Measurements from ENCODE around the gene LMX1A.

Gene LMX1A

GRCh38 chr1:165173409-165173808, 183.1 kb downstream of the LMX1A start:
- FAIRE-seq = no peak

GRCh38 chr1:165172666-165173065, 183.8 kb downstream of the LMX1A start:
- no peak for FAIRE-seq

More at GRCh38 chr1:165173409-165173808, 183.1 kb downstream of the LMX1A start:
- no peak for DNase-seq (ENCODE audit: insufficient read length, low spot score)

GRCh38 chr1:165169729-165170128, 186.8 kb downstream of the LMX1A start:
- no peak for DNase-seq (ENCODE audit: insufficient read length, low spot score)
- no peak for FAIRE-seq

More at GRCh38 chr1:165172666-165173065, 183.8 kb downstream of the LMX1A start:
- no peak for DNase-seq (ENCODE audit: insufficient read length, low spot score)

- DNase-seq (ENCODE audit: insufficient read length, low spot score) = no peak
- no peak for FAIRE-seq
Measured at GRCh38 chr1:165169028-165169427, 187.5 kb downstream of the LMX1A start.

GRCh38 chr1:165168467-165168866, 188.0 kb downstream of the LMX1A start:
- DNase-seq (ENCODE audit: insufficient read length, low spot score) (no peak), FAIRE-seq (no peak)

GRCh38 chr1:165162671-165163241, 193.8 kb downstream of the LMX1A start:
- no peak for FAIRE-seq
- DNase-seq (ENCODE audit: insufficient read length, low spot score) = no peak

- no peak for FAIRE-seq
- no peak for DNase-seq (ENCODE audit: insufficient read length, low spot score)
Measured at GRCh38 chr1:165161130-165161529, 195.4 kb downstream of the LMX1A start.

GRCh38 chr1:165153182-165153581, 203.3 kb downstream of the LMX1A start:
- DNase-seq (ENCODE audit: insufficient read length, low spot score) (no peak), FAIRE-seq (no peak)

- DNase-seq (ENCODE audit: insufficient read length, low spot score) (no peak), FAIRE-seq (no peak)
Measured at GRCh38 chr1:165152727-165153126, 203.8 kb downstream of the LMX1A start.

- DNase-seq (ENCODE audit: insufficient read length, low spot score) (no peak), FAIRE-seq (no peak)
Measured at GRCh38 chr1:165152109-165152508, 204.4 kb downstream of the LMX1A start.

Measured in GM19239 (cell line).